Measurements from ENCODE around the gene TEAD3.
A peak's percentile ranks its signal among the peaks of the same experiment; 100 is the strongest.

The TEAD3 gene

DNA sequence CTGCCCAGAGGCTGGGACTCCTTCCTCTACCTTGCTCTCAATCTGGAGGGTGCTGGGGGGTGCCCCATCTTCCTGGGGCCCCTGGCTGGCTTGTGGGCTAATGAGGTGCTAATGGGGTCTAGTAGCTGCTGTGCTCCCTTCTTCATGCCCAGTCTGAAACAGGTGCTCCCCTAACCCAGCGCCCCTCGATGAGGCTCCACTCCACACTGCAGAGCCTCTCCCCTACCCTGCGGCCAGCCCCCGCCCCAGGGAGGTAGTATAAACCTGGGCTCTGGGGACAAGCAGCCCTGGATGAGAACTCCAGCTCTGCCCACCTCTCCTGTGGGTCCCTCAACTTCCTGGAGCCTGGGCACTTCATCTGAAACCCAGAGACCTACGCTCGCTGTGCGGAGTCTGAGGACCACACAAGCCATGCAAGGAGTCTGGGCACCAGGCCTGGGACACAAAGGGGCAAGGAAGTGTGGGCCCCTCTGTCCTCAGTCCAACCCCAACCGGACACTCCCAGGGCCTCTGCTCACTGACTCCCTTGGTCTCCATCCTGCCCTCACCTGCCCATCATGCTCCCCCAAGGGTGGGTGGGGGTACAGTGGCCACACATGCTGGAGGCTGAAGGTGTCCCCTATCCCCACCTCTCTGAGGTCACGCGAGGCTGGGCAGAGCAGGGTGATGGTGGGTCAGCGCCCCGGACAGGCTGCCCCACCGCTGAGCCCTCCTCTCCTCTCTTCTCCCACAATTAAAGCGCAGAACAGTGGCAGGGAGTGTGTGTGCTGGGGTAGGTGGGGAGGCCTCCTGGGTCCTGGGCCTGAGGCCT is 22.5 kb downstream of the TEAD3 start:
- no peak for DNase-seq

DNA sequence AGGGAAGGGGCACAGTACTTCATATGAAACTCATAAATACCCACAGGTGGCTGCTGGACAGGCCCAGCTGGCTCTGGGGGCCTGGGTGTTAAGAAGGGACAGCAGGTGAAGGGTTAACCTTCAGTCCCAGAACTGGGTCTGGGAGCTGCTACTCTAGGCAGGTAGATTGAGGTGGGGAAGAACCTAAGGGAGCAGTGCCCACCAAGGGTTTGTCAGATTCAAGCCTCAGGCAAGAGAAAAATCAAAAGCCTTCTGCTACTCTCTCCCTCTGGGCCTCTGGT is 23.1 kb downstream of the TEAD3 start:
- DNase-seq, result no peak

DNA sequence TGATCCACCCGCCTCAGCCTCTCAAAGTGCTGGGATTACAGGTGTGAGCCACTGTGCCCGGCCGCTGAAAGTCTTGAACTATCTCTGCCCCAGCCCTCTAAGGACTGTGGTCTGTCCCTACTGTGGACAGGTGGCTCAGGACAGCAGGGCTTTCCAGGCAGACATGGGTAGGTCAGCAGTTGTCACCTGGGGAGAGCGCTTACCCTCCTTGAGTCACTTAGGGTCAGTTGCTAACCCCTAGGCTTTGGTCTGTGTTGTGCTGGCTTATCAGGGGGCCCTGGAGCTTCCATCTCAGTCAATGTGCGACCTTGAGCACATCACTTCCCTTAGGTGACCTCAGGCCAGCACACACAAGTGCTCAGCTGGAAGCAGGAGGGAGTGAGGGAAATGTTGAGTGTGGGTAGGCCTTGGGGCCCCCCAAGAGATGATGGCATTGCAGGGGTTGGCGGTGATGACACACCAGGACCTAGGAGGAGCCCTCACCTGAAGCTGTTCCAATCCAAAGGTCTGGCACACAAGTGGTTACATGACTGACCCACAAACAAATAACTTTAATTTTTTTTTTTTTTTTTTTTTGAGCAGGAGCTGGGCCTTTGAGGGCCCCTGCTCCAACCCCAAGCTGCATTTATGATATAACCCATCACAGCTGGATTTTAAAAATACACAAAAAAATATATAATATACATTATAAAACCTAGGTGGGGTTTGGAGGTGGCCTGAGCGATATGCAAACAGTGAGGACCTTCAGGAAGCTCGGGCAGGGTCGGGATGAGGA is 23.6 kb downstream of the TEAD3 start:
- DNase-seq, result no peak

DNA sequence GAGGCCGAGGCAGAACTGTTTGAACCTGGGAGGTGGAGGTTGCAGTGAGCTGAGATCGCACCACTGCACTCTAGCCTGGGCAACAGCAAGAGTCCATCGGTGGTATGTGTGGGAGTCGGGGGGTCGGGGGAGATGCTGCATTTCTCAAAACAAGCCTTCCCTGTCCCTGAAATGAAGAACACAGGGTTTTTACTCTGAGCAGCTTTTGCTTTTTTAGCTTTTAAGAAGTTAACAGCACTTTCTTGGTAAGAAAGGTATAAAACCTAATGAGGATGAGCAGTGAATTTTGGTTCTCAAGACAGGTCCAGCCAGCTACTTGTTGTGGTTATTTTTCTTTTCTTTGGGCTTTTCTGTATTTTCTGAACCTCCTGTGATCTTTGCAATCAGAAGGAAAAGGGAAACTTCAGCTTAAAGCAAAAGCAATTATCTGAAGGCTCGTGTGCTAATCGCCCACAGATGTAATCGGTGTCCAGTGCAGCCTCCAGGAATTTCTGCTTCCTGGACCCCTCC is 25.0 kb downstream of the TEAD3 start:
- DNase-seq, result no peak

GRCh38 chr6:35470663-35471120 is 26.2 kb downstream of the TEAD3 start:
- DNase-seq, result no peak

DNA sequence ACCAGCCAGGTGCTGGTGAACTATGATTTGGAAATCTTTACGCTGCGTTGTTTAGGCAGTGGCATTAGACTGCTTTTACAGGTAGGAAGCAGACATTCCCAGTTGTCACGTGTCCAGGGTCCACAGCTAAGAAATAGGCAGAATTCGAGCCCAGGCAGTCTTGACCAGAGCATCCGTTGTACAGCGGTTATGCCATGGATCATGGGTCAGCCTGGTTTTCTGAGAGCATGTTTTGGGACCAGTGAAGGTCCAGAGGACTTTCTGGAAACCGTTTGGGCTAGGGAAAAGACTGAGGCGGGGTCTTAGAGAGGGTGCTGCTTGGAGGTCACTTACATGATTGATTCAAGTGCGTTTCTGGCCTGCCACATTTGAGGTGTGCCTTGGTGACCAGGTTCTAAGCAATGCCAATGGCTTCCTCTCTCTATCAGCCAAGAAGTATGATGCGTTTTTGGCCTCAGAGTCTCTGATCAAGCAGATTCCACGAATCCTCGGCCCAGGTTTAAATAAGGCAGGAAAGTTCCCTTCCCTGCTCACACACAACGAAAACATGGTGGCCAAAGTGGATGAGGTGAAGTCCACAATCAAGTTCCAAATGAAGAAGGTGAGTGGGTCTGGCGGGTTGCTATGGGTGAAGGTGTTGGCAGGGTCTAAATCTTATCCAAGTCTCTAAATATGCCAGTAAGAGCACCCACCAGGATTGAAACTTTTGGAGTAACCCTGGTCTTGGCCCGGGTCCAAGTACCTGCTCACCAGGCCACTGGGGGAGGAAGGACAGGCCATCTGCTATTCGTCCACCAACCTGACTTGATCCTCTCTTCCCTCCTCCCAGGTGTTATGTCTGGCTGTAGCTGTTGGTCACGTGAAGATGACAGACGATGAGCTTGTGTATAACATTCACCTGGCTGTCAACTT is 26.9 kb downstream of the TEAD3 start:
- DNase-seq, result peak in 1 of 2 donors; percentile 45

GRCh38 chr6:35468980-35469750 is 27.7 kb downstream of the TEAD3 start:
- no peak for DNase-seq

GRCh38 chr6:35468181-35468979 is 28.5 kb downstream of the TEAD3 start, which contains the start of gene RPL10A:
Gene RPL10A, plus strand, starts transcription at chr6:35468401. Its CDS starts 34 bp downstream, at chr6:35468435.
- DNase-seq, result peak; percentile 98

GRCh38 chr6:35465646-35466045 is 31.2 kb downstream of the TEAD3 start:
- no peak for DNase-seq

GRCh38 chr6:35463292-35463691 is 33.6 kb downstream of the TEAD3 start:
- DNase-seq, result no peak

DNA sequence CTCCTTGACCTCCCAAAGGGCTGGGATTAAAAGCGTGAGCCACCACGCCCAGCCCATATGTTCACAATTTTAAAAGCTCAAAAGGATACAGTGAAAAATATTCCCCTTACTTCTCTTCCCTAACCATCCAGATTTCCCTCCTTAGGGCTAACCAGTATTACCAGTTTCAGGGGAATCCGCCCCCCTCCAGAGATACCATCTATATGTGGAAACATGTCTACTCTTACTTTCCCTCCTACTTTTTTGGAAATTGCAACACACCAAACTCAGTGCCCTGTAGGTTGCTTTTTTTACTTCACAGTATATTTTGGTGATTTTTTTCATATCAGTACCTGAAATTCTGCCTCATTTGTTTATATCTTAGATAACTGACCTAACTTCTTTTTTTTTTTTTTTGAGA is 35.6 kb downstream of the TEAD3 start:
- no peak for DNase-seq

DNA sequence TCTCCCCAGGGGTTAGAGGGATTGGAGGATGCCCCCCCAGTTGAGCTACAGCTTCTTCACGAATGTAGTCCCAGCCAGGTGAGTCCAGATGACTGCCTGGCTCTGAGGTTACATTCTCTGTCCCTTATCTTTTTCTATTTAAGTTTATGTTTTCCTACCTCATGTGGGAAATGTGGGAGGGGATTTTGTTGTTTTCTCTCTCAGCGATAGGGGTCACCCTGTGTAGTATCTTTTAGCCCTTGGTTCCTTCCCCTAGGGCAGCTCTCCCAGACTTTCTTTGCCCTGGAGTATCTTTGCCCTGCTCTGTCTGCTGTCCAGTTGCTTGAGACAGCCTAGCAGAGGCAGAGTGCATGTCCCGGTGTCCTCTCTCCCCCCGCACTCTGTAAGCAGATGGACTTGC is 39.0 kb downstream of the TEAD3 start:
- DNase-seq, result no peak

DNA sequence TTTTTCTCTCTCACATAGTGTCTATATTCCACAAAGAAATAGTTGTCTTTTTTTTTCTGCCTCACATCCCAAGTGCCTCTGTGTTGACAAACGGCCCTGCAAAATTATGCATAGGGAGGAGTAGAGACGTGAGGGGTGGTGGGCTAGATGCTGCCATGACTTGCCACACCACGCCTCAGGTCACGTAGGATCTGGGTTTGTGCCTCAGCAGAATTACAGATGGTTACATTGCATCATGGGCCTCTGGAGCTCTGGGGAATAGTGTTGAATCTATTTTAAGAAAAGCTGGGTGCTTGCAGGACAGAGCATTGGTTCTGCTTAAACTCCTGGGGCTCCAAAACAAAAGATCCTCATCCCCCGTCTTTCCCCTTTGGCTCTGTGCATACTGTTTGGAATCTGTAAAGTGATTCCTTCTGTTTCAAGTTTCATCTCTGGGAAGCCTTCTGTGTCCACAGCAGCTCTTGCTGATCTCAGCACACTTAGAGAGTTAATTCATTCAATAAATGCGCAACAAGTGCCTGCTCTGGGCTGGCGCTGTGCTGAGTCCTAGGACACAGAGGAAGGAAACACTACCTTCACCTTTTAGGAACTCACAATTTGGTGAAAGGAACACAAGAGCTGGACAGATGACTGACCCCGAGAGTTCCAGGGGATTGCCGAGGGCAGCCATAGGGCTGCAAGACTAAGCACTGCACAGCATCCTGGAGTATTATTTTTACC is 42.3 kb downstream of the TEAD3 start:
- DNase-seq, result no peak

GRCh38 chr6:35453236-35453635 is 43.6 kb downstream of the TEAD3 start:
- no peak for DNase-seq

GRCh38 chr6:35452183-35453090 is 44.4 kb downstream of the TEAD3 start, which contains the start of gene FANCE:
Gene FANCE, plus strand, starts transcription at chr6:35452338. Its CDS starts 208 bp downstream, at chr6:35452546.
- peak; percentile 92 to 95 for DNase-seq

DNA sequence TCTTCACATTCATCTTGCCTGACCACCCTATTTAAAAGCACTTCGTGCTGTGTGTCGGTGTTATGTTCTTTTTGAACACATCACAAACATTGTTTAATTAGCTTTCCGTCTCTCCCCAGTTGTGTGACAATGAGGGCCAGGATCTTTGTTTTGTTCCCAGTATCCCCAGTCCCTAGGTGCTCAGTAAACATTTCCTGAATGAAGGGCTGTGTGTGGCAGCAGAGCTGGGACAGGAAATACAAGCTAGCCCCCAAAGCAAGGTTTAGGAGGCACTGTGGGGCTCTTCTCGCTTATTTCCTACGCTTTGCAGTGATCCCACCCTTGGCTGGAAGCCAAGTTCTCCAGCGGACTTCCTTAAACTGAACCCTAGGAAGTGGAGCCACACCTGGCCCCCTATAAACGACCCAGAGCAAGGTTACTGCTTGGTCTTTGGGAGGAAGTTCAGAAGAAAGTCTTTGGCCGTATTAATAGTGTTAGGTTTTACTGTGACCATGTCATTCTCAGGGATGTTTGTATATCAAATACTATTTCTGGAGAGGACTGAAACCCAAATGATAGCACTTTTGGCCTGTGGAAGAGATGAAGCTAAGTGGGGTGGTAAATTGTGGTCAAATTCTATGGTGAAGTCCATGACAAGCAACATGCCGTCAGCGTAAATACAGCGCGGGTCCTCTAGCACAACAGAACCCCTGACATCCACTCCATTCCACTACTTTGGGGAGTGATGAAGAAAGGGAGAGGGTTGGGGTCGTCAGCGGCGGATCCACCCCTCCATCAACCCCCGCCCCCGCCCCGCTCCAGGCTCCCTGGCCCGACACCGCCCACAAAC is 45.3 kb downstream of the TEAD3 start:
- no peak for DNase-seq

GRCh38 chr6:35449287-35449881 is 47.5 kb downstream of the TEAD3 start:
- DNase-seq, result peak; percentile 39 to 85

DNA sequence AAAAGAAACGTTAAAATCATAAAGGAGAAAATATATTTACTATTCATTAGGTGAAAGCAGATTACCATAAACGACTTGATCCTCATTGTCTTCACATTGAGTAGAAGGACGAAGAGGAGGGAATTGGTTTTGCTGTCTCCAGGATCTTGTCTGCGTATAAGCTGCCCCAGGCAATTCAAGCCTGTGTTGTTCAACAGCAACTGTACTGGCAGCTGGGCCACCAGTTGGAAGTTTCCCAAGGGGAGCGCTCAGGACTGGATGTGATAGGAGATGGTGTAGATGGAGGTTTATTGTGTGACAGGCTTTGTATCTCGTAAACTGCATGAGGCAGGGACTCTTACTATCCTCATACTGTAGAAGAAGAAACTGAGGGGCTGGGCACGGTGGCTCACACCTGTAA is 48.7 kb downstream of the TEAD3 start:
- DNase-seq, result no peak

All from CD4-positive, alpha-beta T cell treated with Interleukin-4 for 1 hour (primary cell).